GM12874 (cell line): ENCODE measurements around the gene SIVA1.

ENCODE experiments used
- TF ChIP-seq, protein P1 (sequence below): IDR thresholded peaks from 2 replicates; pipeline ENCODE4 v1.5.1; 2011; ENCODE audit warnings: low read depth, mild to moderate bottlenecking, control low read depth, low read length, moderate library complexity; ENCODE audit not compliant: insufficient read depth

The SIVA1 gene

DNA sequence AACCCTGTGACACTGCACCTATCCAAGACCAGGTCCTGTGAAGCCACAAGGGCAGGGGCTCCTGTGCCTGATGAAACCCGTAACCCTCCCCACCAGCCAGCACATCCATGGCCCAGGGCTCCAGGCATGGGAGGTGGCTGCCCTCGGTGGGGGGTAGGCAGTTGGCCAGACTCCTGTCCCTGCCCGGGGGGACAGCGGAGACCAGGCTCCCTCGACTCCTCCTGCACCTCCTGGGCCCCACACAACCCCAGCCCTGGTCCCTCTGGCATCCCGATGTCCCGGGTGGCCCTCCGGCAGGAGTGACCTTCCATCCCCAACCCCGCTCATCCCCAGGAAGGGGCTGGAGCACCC lies 31.2 kb downstream of the SIVA1 start:
- TF ChIP-seq, protein P1, sequence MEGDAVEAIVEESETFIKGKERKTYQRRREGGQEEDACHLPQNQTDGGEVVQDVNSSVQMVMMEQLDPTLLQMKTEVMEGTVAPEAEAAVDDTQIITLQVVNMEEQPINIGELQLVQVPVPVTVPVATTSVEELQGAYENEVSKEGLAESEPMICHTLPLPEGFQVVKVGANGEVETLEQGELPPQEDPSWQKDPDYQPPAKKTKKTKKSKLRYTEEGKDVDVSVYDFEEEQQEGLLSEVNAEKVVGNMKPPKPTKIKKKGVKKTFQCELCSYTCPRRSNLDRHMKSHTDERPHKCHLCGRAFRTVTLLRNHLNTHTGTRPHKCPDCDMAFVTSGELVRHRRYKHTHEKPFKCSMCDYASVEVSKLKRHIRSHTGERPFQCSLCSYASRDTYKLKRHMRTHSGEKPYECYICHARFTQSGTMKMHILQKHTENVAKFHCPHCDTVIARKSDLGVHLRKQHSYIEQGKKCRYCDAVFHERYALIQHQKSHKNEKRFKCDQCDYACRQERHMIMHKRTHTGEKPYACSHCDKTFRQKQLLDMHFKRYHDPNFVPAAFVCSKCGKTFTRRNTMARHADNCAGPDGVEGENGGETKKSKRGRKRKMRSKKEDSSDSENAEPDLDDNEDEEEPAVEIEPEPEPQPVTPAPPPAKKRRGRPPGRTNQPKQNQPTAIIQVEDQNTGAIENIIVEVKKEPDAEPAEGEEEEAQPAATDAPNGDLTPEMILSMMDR: no peak

DNA sequence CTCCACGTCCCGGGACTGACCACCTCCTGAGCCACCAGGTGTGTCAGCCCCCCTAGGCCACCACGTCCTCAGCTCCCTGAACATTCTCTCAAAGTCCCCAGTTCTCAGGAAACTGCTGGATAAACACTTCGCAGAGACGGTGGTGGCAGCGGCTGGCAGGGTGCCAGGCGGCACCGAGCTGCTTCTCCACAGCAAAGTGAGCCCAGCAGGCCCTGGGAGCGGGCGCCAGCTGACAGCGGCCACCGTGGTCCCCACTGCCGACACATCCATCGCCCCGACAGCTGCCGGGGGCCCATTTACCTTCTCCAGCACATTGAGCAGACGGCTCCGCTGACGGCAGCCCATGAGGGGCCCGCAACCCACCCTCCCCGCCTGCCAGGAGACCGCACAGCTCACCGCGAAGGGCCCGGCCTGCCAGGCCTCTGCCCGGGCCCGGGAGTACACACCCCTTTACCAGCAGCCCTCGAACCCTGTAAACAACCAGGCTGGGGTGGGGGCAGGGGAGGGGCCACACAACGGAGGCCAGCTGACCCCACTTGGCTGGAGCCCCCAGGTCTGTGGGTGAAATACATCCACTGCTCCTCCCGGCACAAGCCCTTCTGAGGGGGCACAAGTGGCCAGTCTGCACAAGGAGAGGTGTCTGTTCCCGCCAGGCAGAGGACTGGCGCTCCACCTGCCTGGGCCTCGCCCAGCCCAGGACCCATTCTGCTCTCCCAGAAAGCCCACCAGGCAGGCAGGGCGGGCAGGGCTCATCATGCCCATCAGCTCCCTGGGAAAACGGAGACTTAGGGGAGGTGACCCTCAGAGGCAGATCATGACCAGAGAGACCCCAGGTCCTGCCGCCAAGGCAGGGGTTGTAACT lies 32.1 kb downstream of the SIVA1 start:
- TF ChIP-seq, protein P1: no peak

DNA sequence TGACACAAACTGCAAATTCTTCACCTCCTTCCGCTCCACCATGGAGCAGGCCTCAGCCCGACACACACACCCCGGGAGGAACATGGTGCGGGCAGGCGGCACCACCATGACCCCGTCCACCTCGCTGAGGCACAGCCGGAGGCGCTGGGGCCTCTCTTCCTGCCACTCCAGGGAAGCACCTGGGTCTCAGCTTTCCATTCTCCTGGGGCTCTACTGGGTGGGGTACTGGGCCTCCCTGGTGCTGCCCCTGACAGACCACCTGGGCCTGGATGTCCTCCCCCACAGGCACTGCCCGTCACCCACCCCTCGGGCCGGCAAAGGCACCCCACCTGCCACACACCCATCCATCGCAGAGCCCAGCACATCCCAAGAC lies 32.7 kb downstream of the SIVA1 start:
- TF ChIP-seq, protein P1: no peak

- TF ChIP-seq, protein P1: no peak
Observed at GRCh38 chr14:104786091-104786586, 33.2 kb downstream of the SIVA1 start.

DNA sequence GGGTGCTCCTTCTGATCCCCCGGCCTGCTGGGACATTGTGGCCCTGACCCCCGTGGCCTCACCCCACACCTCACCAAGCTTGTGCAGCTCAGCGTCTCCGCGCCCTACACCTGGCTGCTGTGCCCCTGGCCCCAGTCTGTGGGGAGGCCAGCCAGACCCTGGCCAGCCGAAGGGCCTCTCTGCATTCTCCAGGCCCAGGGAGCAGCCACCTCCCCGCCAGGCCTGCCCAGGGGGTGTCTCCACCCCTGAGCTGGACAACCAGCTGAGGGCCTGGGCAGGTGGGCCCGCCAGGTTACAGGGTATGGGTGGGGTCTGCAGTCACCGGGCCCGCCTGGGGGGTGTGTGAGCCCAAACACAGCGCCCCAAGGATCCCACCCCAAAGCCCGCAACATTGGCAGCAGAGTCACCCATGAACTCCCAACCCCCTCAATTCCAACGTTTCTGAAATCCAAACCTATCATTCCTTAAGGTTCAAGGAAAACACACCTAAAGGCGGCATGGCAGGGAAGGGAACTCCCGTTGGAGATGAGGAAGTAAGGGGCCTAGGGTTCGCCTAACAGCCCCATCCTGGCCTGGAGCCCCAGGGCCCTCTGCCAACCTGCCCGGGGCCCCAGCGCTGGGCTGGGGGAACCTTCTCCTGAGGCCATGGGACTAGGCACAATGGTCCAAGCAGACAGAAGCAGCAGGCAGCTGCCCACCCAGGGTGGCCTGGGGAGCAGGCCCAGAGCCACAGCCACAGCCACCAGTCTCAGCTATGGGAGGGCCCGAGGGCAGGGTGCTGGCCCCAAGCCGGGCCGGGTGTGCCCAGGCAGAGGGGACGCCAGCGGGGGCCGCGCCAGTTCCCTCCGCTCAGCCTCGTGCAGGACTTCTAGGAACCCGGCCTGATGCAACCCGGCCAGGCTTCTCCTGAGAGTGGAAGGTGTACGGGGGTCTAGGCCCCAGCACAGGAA lies 34.1 kb downstream of the SIVA1 start:
- TF ChIP-seq, protein P1: no peak

DNA sequence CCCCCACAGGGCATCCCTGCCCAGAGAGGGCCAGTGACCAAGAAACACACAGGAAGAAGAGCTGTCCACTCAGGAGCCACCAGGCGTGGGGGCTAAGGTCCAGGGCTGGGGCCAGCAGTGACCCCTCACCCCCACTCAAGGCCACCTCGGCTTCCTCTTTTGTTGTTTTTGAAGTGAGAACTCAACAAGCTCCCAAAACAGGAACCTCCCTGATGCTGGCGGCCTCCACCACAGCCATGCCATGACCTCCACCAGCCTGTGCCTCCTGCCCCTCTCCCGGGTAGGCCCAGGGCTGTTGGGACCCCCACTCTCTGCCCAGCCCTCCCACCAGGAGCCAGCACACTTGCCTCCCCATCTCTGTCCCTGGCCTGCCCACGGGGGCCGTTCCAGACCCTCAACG lies 34.8 kb downstream of the SIVA1 start:
- TF ChIP-seq, protein P1: no peak

GRCh38 chr14:104788161-104788818 lies 35.3 kb downstream of the SIVA1 start:
- TF ChIP-seq, protein P1: no peak
